Esophagus squamous epithelium (tissue), 5 donors: Measurements from ENCODE around the gene DRD3. TPM values are rescaled to one million over a fixed set of nuclear protein-coding genes. Genes with fewer than 3 reads are reported as not detected.

Experiments used
- DNase-seq: peaks from one replicate; lab custom pipeline; 2025; lab: John Stamatoyannopoulos, UW
- H3K27ac ChIP-seq, 4 donors: fragments of 200-600 bp; sonication (generic); one replicate each; pipeline ENCODE4 v1.5.1; 2016 to 2019; ENCODE audit warnings: mild to moderate bottlenecking in 1 of 4
- H3K27me3 ChIP-seq, 4 donors: fragments of 200-600 bp; sonication (generic); 1 replicate in 3 of 4; 2 replicates in 1 of 4; pipeline versions ENCODE4 v1.5.1 to v1.6.0; 2017 to 2021; ENCODE audit warnings: antibody characterized with exemption in 1 of 4
- H3K36me3 ChIP-seq, 3 donors: fragments of 200-600 bp; sonication (generic); one replicate each; pipeline ENCODE4 v1.5.1; 2016 to 2019
- H3K4me1 ChIP-seq, 3 donors: fragments of 200-600 bp; sonication (generic); one replicate each; pipeline ENCODE4 v1.5.1; 2017 to 2019
- H3K4me3 ChIP-seq, 4 donors: fragments of 200-600 bp; sonication (generic); 1 replicate in 3 of 4; 2 replicates in 1 of 4; pipeline ENCODE4 v1.5.1; 2016 to 2019; ENCODE audit warnings: mild to moderate bottlenecking in 2 of 4, moderate library complexity in 1 of 4
- H3K9me3 ChIP-seq, 3 donors: fragments of 200-600 bp; sonication (generic); one replicate each; pipeline ENCODE4 v1.5.1; 2016 to 2019
- CTCF ChIP-seq, 6 experiments: fragments of 450-650 bp in 4 of 6; fragments of 200-600 bp in 2 of 6; sonication (generic) in 2 of 6; IDR thresholded peaks; one replicate each; pipeline ENCODE4 v1.5.1; 2016 to 2019; ENCODE audit warnings: antibody characterized with exemption in 6 of 6, mild to moderate bottlenecking in 4 of 6, moderate library complexity in 4 of 6
- POLR2A ChIP-seq, 4 donors: fragments of 450-650 bp; IDR thresholded peaks; one replicate each; pipeline ENCODE4 v1.6.1; 2017; ENCODE audit warnings: antibody characterized with exemption in 4 of 4, mild to moderate bottlenecking in 4 of 4, moderate library complexity in 3 of 4
- intact Hi-C: fragments of 100-400 bp; cut with DNase I; formaldehyde crosslinking; loops from one replicate; pipeline ENCODE4 v1.15.0; 2022
- total RNA-seq, 4 donors: library from RNA; depleted of rRNA; stranded (reverse); fragments of >200 nt; gene quantifications; one replicate each; pipeline ENCODE4 v1.1.0, GENCODE V29; 2016
- donor health status: DM: yes; HTN: yes; CAD: no.

DRD3 gene
- total RNA-seq, 4 donors from 2014 or later: not detected

- Histone ChIP-seq H3K27ac (no peak overlapping the region), H3K9me3 (no peaks in the 10 kb centered on the region), H3K4me3 (no peak overlapping the region), H3K36me3 (peaks cover 17 to 100% (median 22%) of the 10 kb centered on the region in 3 donors), H3K27me3 (no peaks in the 10 kb centered on the region), H3K4me1 (no peaks in the 10 kb centered on the region)
- TF ChIP-seq POLR2A (IDR thresholded peaks at IDR 0.05) (no peak), CTCF (IDR thresholded peaks at IDR 0.05) (no peak)
- intact Hi-C loops: no loop called here
- DNase-seq: no peak
Measured at GRCh38 chr3:114078126-114078525, 100.7 kb downstream of the DRD3 start.

Other genes starting within 250 kb of the DRD3 start
- gene ZDHHC23, start 231.0 kb downstream of the DRD3 start, total RNA-seq: 1 to 10 TPM; 1.4 to 7.6 (median 5.0) TPM
- 1 to 10 TPM in 3 of 4 donors, under 1 TPM in 1; 0.92 to 3.6 (median 1.8) TPM for gene CCDC191, start 122.5 kb downstream of the DRD3 start, total RNA-seq
- 10 to 100 TPM in 3 of 4 donors, 1 to 10 TPM in 1; 7.5 to 18.2 (median 15.6) TPM for gene QTRT2, start 122.3 kb downstream of the DRD3 start, total RNA-seq
- gene ZNF80, start 58.5 kb upstream of the DRD3 start, total RNA-seq: under 1 TPM in 1 of 4 donors, not detected in 3; 0.38 TPM
- gene TIGIT, start 115.0 kb upstream of the DRD3 start, total RNA-seq: under 1 TPM; 0.26 to 0.94 (median 0.72) TPM